NCI-H460 (cell line): Measurements from ENCODE around the gene HBS1L. TPM values are rescaled to one million over a fixed set of nuclear protein-coding genes. Genes with fewer than 3 reads are reported as not detected.
"Not testable (repeated sequence)": the region's sequence is repeated elsewhere in the genome, so short reads cannot be mapped to it uniquely, and the experiment has no call there.

Source experiments
- DNase-seq: peaks from one replicate; pipeline ENCODE4 v3.0.0-alpha.2; 2016; ENCODE audit warnings: low read depth; ENCODE audit errors: extremely low read depth
- total RNA-seq: library from RNA; depleted of rRNA; stranded (reverse); fragments of >200 nt; shearing (Covaris generic); gene quantifications from 2 replicates; pipeline ENCODE4 v1.2.3, GENCODE V29; 2014

HBS1L gene
- total RNA-seq, 1 experiment from 2014 or later = 85.5 TPM

- DNase-seq = no peak
Observed at GRCh38 chr6:135081966-135082365, 27.3 kb upstream of the HBS1L start.

- no peak for DNase-seq
Observed at GRCh38 chr6:135075018-135075417, 20.4 kb upstream of the HBS1L start.

GRCh38 chr6:135073756-135074393 lies 19.3 kb upstream of the HBS1L start:
- DNase-seq = no peak

GRCh38 chr6:135073217-135073616 lies 18.6 kb upstream of the HBS1L start:
- DNase-seq = no peak

- no peak for DNase-seq
Observed at GRCh38 chr6:135072753-135073152, 18.1 kb upstream of the HBS1L start.

GRCh38 chr6:135071541-135071940 lies 16.9 kb upstream of the HBS1L start:
- DNase-seq = no peak

- DNase-seq = no peak
Observed at GRCh38 chr6:135067911-135068310, 13.3 kb upstream of the HBS1L start.

GRCh38 chr6:135066806-135067205 lies 12.2 kb upstream of the HBS1L start:
- DNase-seq = no peak

- DNase-seq = no peak
Observed at GRCh38 chr6:135066397-135066796, 11.8 kb upstream of the HBS1L start.

GRCh38 chr6:135064586-135064985 lies 10.0 kb upstream of the HBS1L start:
- no peak for DNase-seq

GRCh38 chr6:135063926-135064325 lies 9.3 kb upstream of the HBS1L start:
- DNase-seq = no peak

GRCh38 chr6:135062735-135063134 lies 8.1 kb upstream of the HBS1L start:
- DNase-seq = no peak

- DNase-seq = no peak
Observed at GRCh38 chr6:135060076-135060475, 5.5 kb upstream of the HBS1L start.

GRCh38 chr6:135058299-135058698 lies 3.7 kb upstream of the HBS1L start:
- DNase-seq = not testable (repeated sequence)

- no peak for DNase-seq
Observed at GRCh38 chr6:135056632-135057031, 2.0 kb upstream of the HBS1L start.

- no peak for DNase-seq
Observed at GRCh38 chr6:135054226-135054568, 425 bp downstream of the HBS1L start.

- DNase-seq = no peak
Observed at GRCh38 chr6:135053406-135053805, 1.2 kb downstream of the HBS1L start.

- DNase-seq = no peak
Observed at GRCh38 chr6:135052939-135053338, 1.7 kb downstream of the HBS1L start.

GRCh38 chr6:135048915-135049314 lies 5.7 kb downstream of the HBS1L start:
- no peak for DNase-seq

- no peak for DNase-seq
Observed at GRCh38 chr6:135047336-135047735, 7.3 kb downstream of the HBS1L start.

GRCh38 chr6:135046912-135047311 lies 7.7 kb downstream of the HBS1L start:
- DNase-seq = no peak

- no peak for DNase-seq
Observed at GRCh38 chr6:135044639-135045038, 10.0 kb downstream of the HBS1L start.

GRCh38 chr6:135043846-135044245 lies 10.8 kb downstream of the HBS1L start:
- no peak for DNase-seq
